GM12801 (cell line): ENCODE data around the gene DCAF4.

Experiments used
- CTCF ChIP-seq: IDR thresholded peaks from one replicate; pipeline ENCODE4 v1.5.1; 2011; ENCODE audit warnings: control low read depth; ENCODE audit not compliant: insufficient read length; ENCODE audit errors: extremely low read depth

DCAF4 gene

GRCh38 chr14:72906316-72906715 lies 19.9 kb upstream of the DCAF4 start:
- no peak for TF ChIP-seq CTCF

GRCh38 chr14:72906879-72907278 lies 19.4 kb upstream of the DCAF4 start:
- no peak for TF ChIP-seq CTCF

GRCh38 chr14:72907886-72908285 lies 18.4 kb upstream of the DCAF4 start:
- no peak for TF ChIP-seq CTCF

GRCh38 chr14:72909163-72909562 lies 17.1 kb upstream of the DCAF4 start:
- TF ChIP-seq CTCF: no peak

GRCh38 chr14:72913809-72914208 lies 12.5 kb upstream of the DCAF4 start:
- TF ChIP-seq CTCF: no peak

GRCh38 chr14:72916174-72916573 lies 10.1 kb upstream of the DCAF4 start:
- no peak for TF ChIP-seq CTCF

- no peak for TF ChIP-seq CTCF
Observed at GRCh38 chr14:72917094-72917802, 9.0 kb upstream of the DCAF4 start.

- TF ChIP-seq CTCF: no peak
Observed at GRCh38 chr14:72920008-72920407, 6.3 kb upstream of the DCAF4 start.
